Suprapubic skin (tissue), 4 donors: ENCODE measurements around the gene IL1RAPL2. TPM values are rescaled to one million over a fixed set of nuclear protein-coding genes. Genes with fewer than 3 reads are reported as not detected.

ENCODE experiments used
- DNase-seq, 2 donors: peaks; one replicate each; pipeline ENCODE4 v3.0.0-alpha.2; 2019; ENCODE audit warnings: low spot score in 2 of 2
- H3K27ac ChIP-seq: fragments of 200-600 bp; sonication (generic); one replicate; pipeline ENCODE4 v1.5.1; 2019
- H3K27me3 ChIP-seq: fragments of 200-600 bp; sonication (generic); one replicate; pipeline ENCODE4 v1.5.1; 2019
- H3K36me3 ChIP-seq: fragments of 200-600 bp; sonication (generic); one replicate; pipeline ENCODE4 v1.5.1; 2019
- H3K4me1 ChIP-seq: fragments of 200-600 bp; sonication (generic); one replicate; pipeline ENCODE4 v1.5.1; 2019
- H3K4me3 ChIP-seq: fragments of 200-600 bp; sonication (generic); one replicate; pipeline ENCODE4 v1.5.1; 2019; ENCODE audit warnings: mild to moderate bottlenecking
- H3K9me3 ChIP-seq: fragments of 200-600 bp; sonication (generic); one replicate; pipeline ENCODE4 v1.5.1; 2019
- EP300 ChIP-seq: sonication (generic); formaldehyde crosslinking; IDR thresholded peaks from one replicate; pipeline ENCODE4 v1.6.1; 2017; ENCODE audit warnings: antibody characterized with exemption
- POLR2A ChIP-seq, 2 donors: fragments of 450-650 bp; IDR thresholded peaks; one replicate each; pipeline ENCODE4 v1.6.1; 2017; ENCODE audit warnings: antibody characterized with exemption in 2 of 2, mild to moderate bottlenecking in 2 of 2, moderate library complexity in 2 of 2
- POLR2AphosphoS5 ChIP-seq, 3 donors: sonication (generic); formaldehyde crosslinking; IDR thresholded peaks; one replicate each; pipeline ENCODE4 v1.6.1; 2017; ENCODE audit warnings: antibody characterized with exemption in 3 of 3
- WGBS: methylation state at CpG from one replicate; pipeline ENCODE4 v1.1.5; 2018; 5-methylcytosine and 5-hydroxymethylcytosine counted together
- total RNA-seq, 4 donors: library from RNA; depleted of rRNA; stranded (reverse); fragments of >200 nt; gene quantifications; one replicate each; pipeline ENCODE4 v1.1.0, GENCODE V29; 2016
- TF ChIP-seq, protein P1 (sequence below), 2 donors: fragments of 200-600 bp in 1 of 2; fragments of 450-650 bp in 1 of 2; sonication (generic) in 1 of 2; IDR thresholded peaks; one replicate each; pipeline ENCODE4 v1.5.1; 2016 to 2019; ENCODE audit warnings: antibody characterized with exemption in 2 of 2, mild to moderate bottlenecking in 1 of 2, moderate library complexity in 1 of 2

The IL1RAPL2 gene
- total RNA-seq, 4 donors from 2014 or later, result 0.21 to 0.42 (median 0.25) TPM; not detected in 1

DNA sequence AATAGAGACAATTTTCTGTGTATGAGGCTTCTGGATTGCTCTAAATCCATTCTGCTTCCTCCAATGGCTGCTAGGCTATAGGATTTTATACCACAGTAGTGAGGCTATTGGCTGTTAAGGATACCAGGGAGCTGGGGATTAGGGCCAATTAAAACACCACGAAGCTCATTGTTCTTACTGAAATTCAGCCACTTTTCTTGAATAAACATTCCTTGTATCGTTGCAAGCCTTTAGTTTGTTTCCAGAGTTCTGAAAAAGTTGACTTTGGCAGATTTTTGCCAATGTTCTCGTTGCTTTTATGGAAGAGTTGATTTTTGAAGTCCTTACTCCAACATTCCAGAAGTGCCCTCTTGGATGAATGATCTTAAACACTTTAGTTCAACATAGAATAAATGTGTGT is 892.8 kb downstream of the IL1RAPL2 start:
- no peak for DNase-seq
- no peaks in the 10 kb centered on the region for H3K4me1 ChIP-seq
- no peaks in the 10 kb centered on the region for H3K27me3 ChIP-seq
- WGBS, result 34% methylated on average over 3 of the region's 3 CpGs
- no peaks in the 10 kb centered on the region for H3K9me3 ChIP-seq
- TF ChIP-seq EP300 (no peak), POLR2A (IDR thresholded peaks at IDR 0.05) (no peak), POLR2AphosphoS5 (IDR thresholded peaks at IDR 0.05) (no peak)
- TF ChIP-seq, protein P1, sequence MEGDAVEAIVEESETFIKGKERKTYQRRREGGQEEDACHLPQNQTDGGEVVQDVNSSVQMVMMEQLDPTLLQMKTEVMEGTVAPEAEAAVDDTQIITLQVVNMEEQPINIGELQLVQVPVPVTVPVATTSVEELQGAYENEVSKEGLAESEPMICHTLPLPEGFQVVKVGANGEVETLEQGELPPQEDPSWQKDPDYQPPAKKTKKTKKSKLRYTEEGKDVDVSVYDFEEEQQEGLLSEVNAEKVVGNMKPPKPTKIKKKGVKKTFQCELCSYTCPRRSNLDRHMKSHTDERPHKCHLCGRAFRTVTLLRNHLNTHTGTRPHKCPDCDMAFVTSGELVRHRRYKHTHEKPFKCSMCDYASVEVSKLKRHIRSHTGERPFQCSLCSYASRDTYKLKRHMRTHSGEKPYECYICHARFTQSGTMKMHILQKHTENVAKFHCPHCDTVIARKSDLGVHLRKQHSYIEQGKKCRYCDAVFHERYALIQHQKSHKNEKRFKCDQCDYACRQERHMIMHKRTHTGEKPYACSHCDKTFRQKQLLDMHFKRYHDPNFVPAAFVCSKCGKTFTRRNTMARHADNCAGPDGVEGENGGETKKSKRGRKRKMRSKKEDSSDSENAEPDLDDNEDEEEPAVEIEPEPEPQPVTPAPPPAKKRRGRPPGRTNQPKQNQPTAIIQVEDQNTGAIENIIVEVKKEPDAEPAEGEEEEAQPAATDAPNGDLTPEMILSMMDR (IDR thresholded peaks at IDR 0.05), result no peak
- no peak overlapping the region for H3K27ac ChIP-seq
- no peak overlapping the region for H3K4me3 ChIP-seq
- H3K36me3 ChIP-seq, result no peaks in the 10 kb centered on the region

DNA sequence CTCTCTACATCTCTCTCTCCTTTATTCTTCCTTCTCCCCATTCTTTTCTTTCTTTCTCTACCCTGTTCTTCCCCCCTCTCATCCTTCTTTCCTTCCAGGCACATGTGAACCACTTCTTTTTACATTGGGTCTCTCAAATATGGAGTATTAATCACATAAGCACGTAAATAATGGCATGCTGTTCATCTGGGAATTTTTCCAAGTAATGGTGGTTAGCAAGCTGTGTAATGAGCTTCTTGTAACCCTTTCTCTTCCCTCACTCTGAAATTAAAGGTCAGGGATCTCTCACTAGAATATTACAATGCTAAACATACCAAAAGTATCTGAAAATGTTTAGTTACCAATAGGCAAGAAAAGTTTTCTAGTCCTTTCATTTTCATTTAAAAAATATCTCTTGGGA is 894.4 kb downstream of the IL1RAPL2 start:
- H3K27ac ChIP-seq, result no peak overlapping the region
- DNase-seq, result no peak
- H3K9me3 ChIP-seq, result no peaks in the 10 kb centered on the region
- WGBS, result 6% methylated on average over 1 of the region's 1 CpG
- H3K27me3 ChIP-seq, result no peaks in the 10 kb centered on the region
- H3K4me1 ChIP-seq, result no peaks in the 10 kb centered on the region
- no peak overlapping the region for H3K4me3 ChIP-seq
- no peaks in the 10 kb centered on the region for H3K36me3 ChIP-seq
- no peak for TF ChIP-seq POLR2A (IDR thresholded peaks at IDR 0.05)
- no peak for TF ChIP-seq POLR2AphosphoS5 (IDR thresholded peaks at IDR 0.05)
- TF ChIP-seq EP300, result no peak
- TF ChIP-seq, protein P1 (IDR thresholded peaks at IDR 0.05), result no peak

DNA sequence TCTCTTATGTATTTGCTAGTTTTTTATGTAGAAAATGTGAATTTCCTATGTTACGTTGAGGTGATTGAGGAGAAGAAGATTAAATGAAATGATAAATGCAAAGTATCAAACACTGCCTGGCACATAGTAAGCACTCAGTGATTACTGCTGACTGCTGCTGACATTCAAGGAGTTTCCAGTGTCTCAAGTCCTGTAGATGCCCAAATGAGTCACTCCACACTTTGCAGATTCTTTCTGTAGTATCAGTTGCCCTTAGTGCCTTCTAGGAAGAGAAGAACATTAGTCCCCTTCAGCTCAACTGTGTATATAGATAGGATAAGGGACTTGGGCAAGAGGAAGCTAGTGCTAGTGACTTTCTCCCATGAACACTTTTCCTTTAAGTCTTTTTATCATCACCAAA is 895.0 kb downstream of the IL1RAPL2 start:
- no peak for DNase-seq
- Histone ChIP-seq H3K27ac (no peak overlapping the region), H3K9me3 (no peaks in the 10 kb centered on the region), H3K4me1 (no peaks in the 10 kb centered on the region), H3K4me3 (no peak overlapping the region), H3K36me3 (no peaks in the 10 kb centered on the region), H3K27me3 (no peaks in the 10 kb centered on the region)
- 81% methylated on average over 1 of the region's 1 CpG for WGBS
- TF ChIP-seq EP300 (no peak), POLR2AphosphoS5 (IDR thresholded peaks at IDR 0.05) (no peak), POLR2A (IDR thresholded peaks at IDR 0.05) (no peak)
- TF ChIP-seq, protein P1 (IDR thresholded peaks at IDR 0.05), result no peak

DNA sequence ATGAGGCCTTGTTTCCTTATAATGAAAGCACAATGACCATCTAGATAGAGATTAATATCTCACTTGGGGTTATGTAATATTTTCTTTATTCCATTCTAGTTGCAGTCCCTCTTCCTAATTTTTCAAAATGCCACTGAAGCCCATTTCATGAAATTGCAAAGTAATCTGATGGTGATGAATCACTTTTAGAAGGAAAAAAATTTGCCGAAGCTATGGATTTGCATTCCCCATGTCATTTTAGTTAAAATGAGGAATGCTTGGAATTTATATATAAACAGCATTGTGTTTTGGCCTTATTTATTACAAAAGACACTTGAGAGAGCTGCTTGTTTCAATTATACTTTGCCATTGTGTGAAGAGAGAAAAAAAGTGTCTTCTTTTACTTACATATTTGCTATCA is 896.2 kb downstream of the IL1RAPL2 start:
- H3K4me3 ChIP-seq, result no peak overlapping the region
- no peaks in the 10 kb centered on the region for H3K4me1 ChIP-seq
- H3K27me3 ChIP-seq, result no peaks in the 10 kb centered on the region
- no peak for DNase-seq
- no peak overlapping the region for H3K27ac ChIP-seq
- WGBS, result 63% methylated on average over 1 of the region's 1 CpG
- no peaks in the 10 kb centered on the region for H3K9me3 ChIP-seq
- H3K36me3 ChIP-seq, result no peaks in the 10 kb centered on the region
- TF ChIP-seq EP300, result no peak
- no peak for TF ChIP-seq POLR2AphosphoS5 (IDR thresholded peaks at IDR 0.05)
- no peak for TF ChIP-seq POLR2A (IDR thresholded peaks at IDR 0.05)

DNA sequence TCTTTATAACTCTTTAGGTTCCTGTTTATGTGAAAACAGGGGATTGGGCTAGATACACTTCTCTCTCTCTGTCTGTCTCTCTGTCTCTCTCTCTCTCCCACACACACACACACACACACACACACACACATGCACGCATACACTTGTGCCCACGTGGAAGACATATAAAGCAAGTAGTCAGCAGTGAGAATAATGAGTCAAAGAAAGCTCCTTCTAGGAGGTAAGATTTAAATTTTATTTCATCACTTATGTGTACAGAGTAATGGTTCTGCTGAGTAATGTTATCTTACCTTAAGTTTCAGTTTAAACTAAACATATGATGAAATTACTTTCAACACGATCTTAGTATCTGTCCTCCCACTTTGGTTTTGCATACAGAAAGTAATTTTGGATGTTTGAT is 897.5 kb downstream of the IL1RAPL2 start:
- WGBS, result 42% methylated on average over 3 of the region's 3 CpGs
- Histone ChIP-seq H3K9me3 (no peaks in the 10 kb centered on the region), H3K27ac (no peak overlapping the region), H3K27me3 (no peaks in the 10 kb centered on the region), H3K4me1 (no peaks in the 10 kb centered on the region), H3K4me3 (no peak overlapping the region), H3K36me3 (no peaks in the 10 kb centered on the region)
- TF ChIP-seq, protein P1 (IDR thresholded peaks at IDR 0.05), result no peak
- TF ChIP-seq POLR2AphosphoS5 (IDR thresholded peaks at IDR 0.05), result no peak
- TF ChIP-seq POLR2A (IDR thresholded peaks at IDR 0.05), result no peak
- TF ChIP-seq EP300, result no peak
- DNase-seq, result no peak

DNA sequence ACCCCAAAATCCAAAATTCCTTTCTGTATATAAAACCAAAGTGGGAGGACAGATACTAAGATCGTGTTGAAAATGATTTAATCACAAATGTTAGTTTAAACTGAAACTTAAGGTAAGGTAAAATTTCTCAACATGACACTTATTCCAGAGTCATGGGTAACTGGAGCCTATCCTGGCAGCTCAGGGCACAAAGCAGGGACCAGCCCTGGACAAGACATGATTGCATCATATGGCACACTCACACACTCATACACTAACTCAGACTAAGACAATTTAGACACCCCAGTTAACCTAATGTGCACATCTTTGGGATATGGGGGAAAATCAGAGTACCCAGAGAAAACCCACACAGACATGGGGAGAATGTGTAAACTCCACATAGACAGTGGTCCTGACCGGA is 898.6 kb downstream of the IL1RAPL2 start:
- Histone ChIP-seq H3K36me3 (no peaks in the 10 kb centered on the region), H3K27me3 (no peaks in the 10 kb centered on the region), H3K27ac (no peak overlapping the region), H3K4me3 (no peak overlapping the region), H3K4me1 (no peaks in the 10 kb centered on the region), H3K9me3 (no peaks in the 10 kb centered on the region)
- TF ChIP-seq EP300 (no peak), POLR2AphosphoS5 (IDR thresholded peaks at IDR 0.05) (no peak), POLR2A (IDR thresholded peaks at IDR 0.05) (no peak)
- TF ChIP-seq, protein P1 (IDR thresholded peaks at IDR 0.05), result no peak
- DNase-seq, result no peak
- 80% methylated on average over 2 of the region's 2 CpGs for WGBS
